Activated CD4-positive, alpha-beta T cell treated with anti-CD3 and anti-CD28 coated beads, Interleukin-2, amount 10 ng/mL, durations not matched to agents 24 days and 14 days (primary cell): Measurements from ENCODE around the gene CPO. TPM values are rescaled to one million over a fixed set of nuclear protein-coding genes. Genes with fewer than 3 reads are reported as not detected.

Source experiments
- DNase-seq: peaks from one replicate; pipeline ENCODE4 v3.0.0; 2022
- H3K27ac Mint-ChIP-seq: one replicate; pipeline ENCODE4 v1.8.0; 2022; ENCODE audit warnings: mild to moderate bottlenecking, mixed read lengths
- H3K27me3 Mint-ChIP-seq: one replicate; pipeline ENCODE4 v1.8.0; 2022; ENCODE audit warnings: mixed read lengths
- H3K36me3 Mint-ChIP-seq: one replicate; pipeline ENCODE4 v1.8.0; 2022; ENCODE audit warnings: low read depth, mild to moderate bottlenecking, mixed read lengths
- H3K4me1 Mint-ChIP-seq: one replicate; pipeline ENCODE4 v1.8.0; 2021; ENCODE audit warnings: mixed read lengths
- H3K4me3 Mint-ChIP-seq: one replicate; pipeline ENCODE4 v1.8.0; 2022; ENCODE audit warnings: mild to moderate bottlenecking, moderate library complexity, mixed read lengths
- H3K9me3 Mint-ChIP-seq: one replicate; pipeline ENCODE4 v1.8.0; 2021; ENCODE audit warnings: mixed read lengths
- intact Hi-C: fragments of 100-400 bp; cut with micrococcal nuclease; formaldehyde crosslinking; loops from one replicate; pipeline ENCODE4 v1.15.1; 2023
- total RNA-seq: library from RNA; stranded (reverse); gene quantifications from 2 replicates; pipeline ENCODE4 v1.2.3, GENCODE V29; 2022

Gene CPO
- total RNA-seq, 1 donor from 2014 or later, result not detected

DNA sequence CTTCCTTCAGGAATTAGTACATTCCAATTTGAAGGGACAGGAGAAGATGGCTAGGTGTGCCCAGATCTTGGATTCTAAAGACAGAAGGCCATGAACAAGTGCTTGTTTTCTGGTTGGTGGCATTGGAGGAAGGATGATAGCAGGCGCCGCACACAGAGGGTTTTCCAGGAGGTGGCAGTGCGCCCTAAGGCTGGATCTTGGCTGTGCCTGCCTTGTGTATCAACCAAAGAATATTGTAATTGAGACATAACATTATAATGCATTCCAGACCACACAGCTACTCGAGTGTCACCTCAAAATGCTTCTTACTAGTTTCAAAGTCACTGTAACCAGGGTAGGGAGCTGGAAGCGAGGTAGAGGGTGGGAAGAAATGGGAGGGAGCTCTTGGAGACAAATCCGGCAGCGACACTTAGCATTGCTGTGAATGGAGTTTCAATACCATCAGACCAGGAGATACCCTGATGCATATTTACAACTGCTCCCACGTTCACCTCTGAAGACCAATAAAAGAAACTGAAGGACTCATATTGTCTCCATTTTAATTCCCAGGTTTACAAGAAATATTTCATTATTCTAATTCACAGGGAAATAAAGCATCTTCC, 42.5 kb downstream of the CPO start:
- H3K27ac Mint-ChIP-seq, result no peak overlapping the region
- peaks cover 8% of the 10 kb centered on the region for H3K27me3 Mint-ChIP-seq
- intact Hi-C loops, result loop anchor here (1.0 to 10.0 kb wide), 4 partner anchors 180 to 491 kb away; partner anchors contain the start of gene KLF7
- H3K4me1 Mint-ChIP-seq, result peaks cover 8% of the 10 kb centered on the region
- DNase-seq, result peak; percentile 84
- H3K36me3 Mint-ChIP-seq, result no peaks in the 10 kb centered on the region
- no peak overlapping the region for H3K4me3 Mint-ChIP-seq
- H3K9me3 Mint-ChIP-seq, result no peaks in the 10 kb centered on the region

DNA sequence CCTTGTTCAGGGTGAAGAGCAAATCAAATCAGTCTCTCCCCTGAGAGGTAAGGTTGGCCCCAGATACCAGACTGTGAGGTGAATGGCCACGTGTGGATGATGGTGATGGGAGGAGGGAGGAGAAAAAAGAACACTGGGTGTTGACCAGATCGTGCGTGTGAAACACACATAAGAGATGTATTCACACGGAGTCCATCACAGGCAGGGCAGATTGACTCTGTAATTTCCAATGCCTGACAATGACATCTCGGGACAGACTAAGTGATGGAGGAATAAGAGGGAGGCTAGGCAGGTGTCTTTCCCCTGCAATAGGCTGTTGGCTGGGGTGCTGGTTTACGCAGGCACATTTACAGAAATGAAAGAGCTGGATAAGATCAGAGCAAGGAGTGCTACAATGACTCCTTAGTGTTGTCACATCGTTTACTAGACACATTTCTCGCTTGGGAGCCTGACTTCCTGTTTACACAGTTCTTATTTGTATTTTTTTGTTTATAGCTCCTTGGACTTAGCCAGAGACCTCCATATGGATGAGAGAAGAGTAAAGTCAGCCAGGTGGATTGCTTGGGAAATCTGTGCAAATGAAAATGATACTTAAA, 43.1 kb downstream of the CPO start:
- H3K36me3 Mint-ChIP-seq, result no peaks in the 10 kb centered on the region
- H3K9me3 Mint-ChIP-seq, result no peaks in the 10 kb centered on the region
- no peak overlapping the region for H3K27ac Mint-ChIP-seq
- peaks cover 7% of the 10 kb centered on the region for H3K27me3 Mint-ChIP-seq
- peaks cover 12% of the 10 kb centered on the region for H3K4me1 Mint-ChIP-seq
- intact Hi-C loops, result loop anchor here (5.0 to 10.0 kb wide), 3 partner anchors 180 to 288 kb away; partner anchors contain the start of gene KLF7
- DNase-seq, result no peak
- no peak overlapping the region for H3K4me3 Mint-ChIP-seq

DNA sequence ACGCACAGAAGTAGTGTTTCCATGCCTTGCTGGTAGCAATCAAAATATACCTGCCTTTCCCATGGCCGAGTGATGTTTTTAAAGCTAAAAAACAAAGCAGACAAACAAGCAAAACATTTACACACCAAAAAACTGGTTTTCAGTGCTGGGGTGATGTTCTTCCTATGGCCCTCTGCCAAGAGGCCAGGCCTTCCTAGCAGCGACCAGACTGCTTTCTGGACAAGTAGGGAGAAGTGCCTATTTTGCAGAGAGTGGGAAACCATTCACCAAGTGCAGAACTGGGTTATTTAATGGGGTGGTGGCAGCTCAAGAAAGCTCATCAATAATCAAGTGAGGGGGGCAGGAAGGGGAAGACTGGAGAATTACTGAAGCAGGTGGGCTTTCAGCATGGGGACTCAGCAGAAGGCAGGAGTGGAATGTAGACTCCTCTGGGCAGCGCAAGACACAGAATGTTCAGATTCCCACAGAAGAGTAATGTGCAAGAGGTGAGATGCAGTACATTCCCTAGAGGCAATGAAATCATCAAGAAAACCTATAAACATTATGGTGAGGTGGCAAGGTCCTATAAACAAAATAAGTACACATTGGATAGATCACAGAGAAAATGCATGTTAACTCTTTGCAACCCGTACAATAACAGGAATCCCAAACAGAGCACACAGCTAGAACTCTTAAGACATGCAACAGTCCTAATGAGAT, 44.0 kb downstream of the CPO start:
- intact Hi-C loops, result loop anchor here (5.0 to 10.0 kb wide), 3 partner anchors 181 to 289 kb away; partner anchors contain the start of gene KLF7
- peaks cover 7% of the 10 kb centered on the region for H3K27me3 Mint-ChIP-seq
- DNase-seq, result no peak
- no peaks in the 10 kb centered on the region for H3K9me3 Mint-ChIP-seq
- H3K27ac Mint-ChIP-seq, result no peak overlapping the region
- H3K36me3 Mint-ChIP-seq, result no peaks in the 10 kb centered on the region
- peaks cover 12% of the 10 kb centered on the region for H3K4me1 Mint-ChIP-seq
- H3K4me3 Mint-ChIP-seq, result no peak overlapping the region

DNA sequence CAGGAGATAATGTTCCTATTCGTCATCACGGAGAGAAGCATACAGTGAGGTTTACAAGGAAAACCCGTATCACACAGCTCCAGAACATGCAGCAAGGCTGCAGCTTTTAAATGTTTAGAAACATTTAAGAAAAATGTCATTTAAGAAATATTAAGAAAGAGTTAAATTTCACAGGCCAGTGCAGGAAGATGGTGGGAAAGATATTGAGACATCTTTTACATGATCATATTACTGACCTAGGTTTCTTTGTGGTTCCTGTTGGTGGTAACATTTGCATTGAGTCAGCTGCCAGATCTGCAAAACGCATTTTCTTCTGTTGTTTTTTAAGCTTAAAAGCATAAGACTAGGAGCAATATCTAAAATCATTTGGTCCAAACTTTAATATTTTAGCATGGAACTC, 44.9 kb downstream of the CPO start:
- intact Hi-C loops, result loop anchor here (5.0 to 10.0 kb wide), 3 partner anchors 181 to 289 kb away; partner anchors contain the start of gene KLF7
- Mint-ChIP-seq H3K27me3 (peaks cover 7% of the 10 kb centered on the region), H3K4me3 (no peak overlapping the region), H3K27ac (no peak overlapping the region), H3K4me1 (peaks cover 14% of the 10 kb centered on the region), H3K36me3 (no peaks in the 10 kb centered on the region), H3K9me3 (no peaks in the 10 kb centered on the region)
- no peak for DNase-seq

DNA sequence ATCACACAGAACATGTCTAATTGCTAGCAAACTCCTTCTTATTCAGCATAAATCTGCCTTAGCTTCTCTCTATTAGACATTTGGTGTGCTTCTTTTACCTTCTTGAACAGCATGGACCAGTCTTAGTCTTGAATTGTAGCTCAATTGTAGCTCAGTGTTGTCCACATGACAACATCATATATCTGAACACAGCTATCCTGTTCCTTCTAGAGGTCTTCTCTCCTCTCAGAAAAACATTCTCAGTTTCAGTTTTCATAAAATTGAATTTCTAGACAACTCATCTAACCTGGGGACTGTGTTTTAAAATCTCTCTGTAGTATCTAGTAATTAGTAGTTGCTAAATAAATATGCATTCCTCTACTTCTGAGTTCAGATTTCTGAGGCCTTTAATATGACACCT, 47.6 kb downstream of the CPO start:
- H3K4me3 Mint-ChIP-seq, result no peak overlapping the region

GRCh38 chr2:206987810-206988209, 48.5 kb downstream of the CPO start:
- intact Hi-C loops, result loop anchor here (10.0 kb wide), 2 partner anchors 177 to 293 kb away; partner anchors contain the start of gene KLF7
- no peaks in the 10 kb centered on the region for H3K36me3 Mint-ChIP-seq

More for the DNA sequence above, 47.6 kb downstream of the CPO start:
- Mint-ChIP-seq H3K4me1 (peaks cover 16% of the 10 kb centered on the region), H3K27ac (no peak overlapping the region), H3K27me3 (peaks cover 3% of the 10 kb centered on the region), H3K36me3 (no peaks in the 10 kb centered on the region), H3K9me3 (no peaks in the 10 kb centered on the region)
- intact Hi-C loops, result loop anchor here (10.0 kb wide), 2 partner anchors 178 to 292 kb away; partner anchors contain the start of gene KLF7
- no peak for DNase-seq

DNA sequence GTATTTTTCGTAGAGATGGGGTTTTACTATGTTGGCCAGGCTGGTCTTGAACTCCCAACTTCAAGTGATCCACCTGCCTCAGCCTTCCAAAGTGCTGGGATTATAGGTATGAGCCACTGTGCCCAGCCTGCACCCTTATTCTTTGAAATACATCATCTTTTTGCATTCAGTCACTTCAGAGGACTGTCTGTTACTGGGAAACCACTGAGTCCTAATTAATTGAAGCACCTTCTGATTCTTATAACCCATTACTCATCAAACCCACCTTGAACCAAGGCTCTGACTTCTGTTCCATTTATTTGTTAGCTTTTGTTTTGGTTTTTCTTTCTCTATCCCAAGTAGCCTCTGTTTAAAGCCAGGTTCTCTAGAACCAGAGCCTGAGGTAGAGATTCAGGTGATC, 49.6 kb downstream of the CPO start:
- Mint-ChIP-seq H3K4me1 (peaks cover 11% of the 10 kb centered on the region), H3K27me3 (peaks cover 2% of the 10 kb centered on the region), H3K27ac (no peak overlapping the region), H3K36me3 (no peaks in the 10 kb centered on the region), H3K4me3 (no peak overlapping the region), H3K9me3 (no peaks in the 10 kb centered on the region)
- intact Hi-C loops, result loop anchor here (10.0 kb wide), 2 partner anchors 176 to 294 kb away; partner anchors contain the start of gene KLF7
- peak; percentile 47 for DNase-seq

More at GRCh38 chr2:206987810-206988209, 48.5 kb downstream of the CPO start:
- Mint-ChIP-seq H3K9me3 (no peaks in the 10 kb centered on the region), H3K27me3 (peaks cover 3% of the 10 kb centered on the region), H3K4me3 (no peak overlapping the region), H3K27ac (no peak overlapping the region), H3K4me1 (peaks cover 11% of the 10 kb centered on the region)
- peak; percentile 30 for DNase-seq

- Mint-ChIP-seq H3K27me3 (peaks cover 2% of the 10 kb centered on the region), H3K27ac (no peak overlapping the region), H3K36me3 (no peaks in the 10 kb centered on the region), H3K4me1 (peaks cover 10% of the 10 kb centered on the region), H3K4me3 (no peak overlapping the region), H3K9me3 (no peaks in the 10 kb centered on the region)
- intact Hi-C loops, result loop anchor here (10.0 kb wide), 2 partner anchors 175 to 295 kb away; partner anchors contain the start of gene KLF7
- no peak for DNase-seq
These were observed 50.0 kb downstream of the CPO start for GRCh38 chr2:206989311-206989710.

- intact Hi-C loops, result no loop called here
- DNase-seq, result no peak
- H3K27me3 Mint-ChIP-seq, result peaks cover 2% of the 10 kb centered on the region
- no peak overlapping the region for H3K4me3 Mint-ChIP-seq
- peaks cover 9% of the 10 kb centered on the region for H3K4me1 Mint-ChIP-seq
- H3K36me3 Mint-ChIP-seq, result no peaks in the 10 kb centered on the region
- H3K9me3 Mint-ChIP-seq, result no peaks in the 10 kb centered on the region
- no peak overlapping the region for H3K27ac Mint-ChIP-seq
These were observed 51.0 kb downstream of the CPO start for GRCh38 chr2:206990360-206990759.

DNA sequence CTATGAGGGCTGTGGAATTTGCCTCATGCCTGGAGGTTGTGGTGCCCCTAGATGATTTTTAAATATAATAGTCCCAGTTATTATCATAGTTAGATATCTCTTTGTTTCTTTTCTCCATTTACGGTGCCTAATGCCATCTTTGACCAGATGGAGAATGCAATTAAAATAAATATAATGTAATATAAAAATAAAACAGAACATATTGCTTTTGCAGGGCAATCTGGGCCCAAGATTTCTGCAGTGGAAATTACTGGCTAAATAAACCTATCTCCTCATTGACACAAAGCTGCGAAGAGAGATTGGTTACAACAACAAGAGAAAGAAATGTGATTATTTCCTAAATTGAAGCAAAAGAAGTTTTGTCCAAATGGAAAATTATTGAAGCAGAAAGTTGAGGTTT, 51.8 kb downstream of the CPO start:
- Mint-ChIP-seq H3K9me3 (no peaks in the 10 kb centered on the region), H3K27ac (no peak overlapping the region), H3K4me1 (peaks cover 9% of the 10 kb centered on the region), H3K27me3 (no peaks in the 10 kb centered on the region), H3K4me3 (no peak overlapping the region), H3K36me3 (no peaks in the 10 kb centered on the region)
- no peak for DNase-seq
- intact Hi-C loops, result no loop called here

- H3K27ac Mint-ChIP-seq, result no peak overlapping the region
- H3K36me3 Mint-ChIP-seq, result no peaks in the 10 kb centered on the region
- H3K4me3 Mint-ChIP-seq, result no peak overlapping the region
- peaks cover 10% of the 10 kb centered on the region for H3K27me3 Mint-ChIP-seq
- intact Hi-C loops, result no loop called here
- peak; percentile 48 for DNase-seq
- no peaks in the 10 kb centered on the region for H3K9me3 Mint-ChIP-seq
- peaks cover 4% of the 10 kb centered on the region for H3K4me1 Mint-ChIP-seq
These were observed 54.1 kb downstream of the CPO start for GRCh38 chr2:206993396-206993911.

DNA sequence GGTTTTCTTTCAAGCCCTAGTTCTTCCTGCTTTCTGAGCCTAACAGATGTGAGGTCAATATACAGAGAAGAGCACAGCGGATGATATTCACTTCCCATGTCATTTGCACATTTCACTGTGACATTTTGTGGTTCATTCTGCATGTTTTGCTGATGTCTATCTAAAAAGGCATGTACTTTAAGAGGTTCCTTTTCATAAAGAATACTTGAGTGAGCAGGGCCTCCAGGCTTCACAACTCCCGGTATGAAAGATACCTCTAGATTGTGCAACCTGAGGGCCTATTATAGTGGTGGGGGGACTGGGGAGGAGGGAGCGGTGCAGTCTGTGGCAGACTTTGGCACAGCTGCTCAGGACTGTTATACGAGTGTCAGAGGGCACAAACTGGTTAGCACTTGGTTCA, 54.6 kb downstream of the CPO start:
- H3K4me3 Mint-ChIP-seq, result no peak overlapping the region
- H3K27ac Mint-ChIP-seq, result no peak overlapping the region

DNA sequence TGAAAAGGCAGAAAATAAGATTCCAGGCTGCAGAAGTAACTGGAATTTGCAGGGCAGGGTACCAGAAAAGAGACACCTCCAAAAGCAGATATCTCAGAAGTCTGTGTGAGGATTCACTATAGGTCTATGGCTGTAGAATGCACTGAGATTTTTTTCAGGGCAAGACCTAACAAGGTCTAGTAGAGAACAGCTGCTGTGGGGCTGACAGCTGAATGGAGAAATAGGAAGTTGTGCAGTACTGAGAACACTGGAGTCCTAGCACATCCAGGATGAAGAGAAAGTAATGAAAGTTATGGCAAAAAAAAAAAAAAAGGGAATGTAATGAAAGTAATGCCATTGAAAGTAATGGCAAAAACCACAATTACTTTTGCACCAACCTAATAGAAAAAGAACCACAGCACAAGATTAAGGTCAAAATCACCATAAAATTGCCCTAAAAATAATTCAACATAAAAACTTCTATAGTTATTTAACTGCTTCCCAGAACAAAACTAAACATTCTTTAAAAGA, 57.3 kb downstream of the CPO start:
- H3K4me1 Mint-ChIP-seq, result no peaks in the 10 kb centered on the region
- no peak overlapping the region for H3K27ac Mint-ChIP-seq
- intact Hi-C loops, result no loop called here
- no peak overlapping the region for H3K4me3 Mint-ChIP-seq
- no peaks in the 10 kb centered on the region for H3K36me3 Mint-ChIP-seq
- H3K27me3 Mint-ChIP-seq, result peaks cover 12% of the 10 kb centered on the region
- no peaks in the 10 kb centered on the region for H3K9me3 Mint-ChIP-seq
- DNase-seq, result no peak

More for the DNA sequence above, 54.6 kb downstream of the CPO start:
- no peaks in the 10 kb centered on the region for H3K9me3 Mint-ChIP-seq
- DNase-seq, result no peak
- no peaks in the 10 kb centered on the region for H3K36me3 Mint-ChIP-seq
- H3K4me1 Mint-ChIP-seq, result peaks cover 4% of the 10 kb centered on the region
- peaks cover 10% of the 10 kb centered on the region for H3K27me3 Mint-ChIP-seq
- intact Hi-C loops, result no loop called here
